GM15510 (cell line): ENCODE measurements around the gene CWC22.

Source experiments
- POLR2A ChIP-seq: IDR thresholded peaks from 3 replicates; pipeline ENCODE4 v1.6.1; 2011; ENCODE audit warnings: borderline replicate concordance; ENCODE audit not compliant: insufficient read length; ENCODE audit errors: extremely low read depth

Gene CWC22

DNA sequence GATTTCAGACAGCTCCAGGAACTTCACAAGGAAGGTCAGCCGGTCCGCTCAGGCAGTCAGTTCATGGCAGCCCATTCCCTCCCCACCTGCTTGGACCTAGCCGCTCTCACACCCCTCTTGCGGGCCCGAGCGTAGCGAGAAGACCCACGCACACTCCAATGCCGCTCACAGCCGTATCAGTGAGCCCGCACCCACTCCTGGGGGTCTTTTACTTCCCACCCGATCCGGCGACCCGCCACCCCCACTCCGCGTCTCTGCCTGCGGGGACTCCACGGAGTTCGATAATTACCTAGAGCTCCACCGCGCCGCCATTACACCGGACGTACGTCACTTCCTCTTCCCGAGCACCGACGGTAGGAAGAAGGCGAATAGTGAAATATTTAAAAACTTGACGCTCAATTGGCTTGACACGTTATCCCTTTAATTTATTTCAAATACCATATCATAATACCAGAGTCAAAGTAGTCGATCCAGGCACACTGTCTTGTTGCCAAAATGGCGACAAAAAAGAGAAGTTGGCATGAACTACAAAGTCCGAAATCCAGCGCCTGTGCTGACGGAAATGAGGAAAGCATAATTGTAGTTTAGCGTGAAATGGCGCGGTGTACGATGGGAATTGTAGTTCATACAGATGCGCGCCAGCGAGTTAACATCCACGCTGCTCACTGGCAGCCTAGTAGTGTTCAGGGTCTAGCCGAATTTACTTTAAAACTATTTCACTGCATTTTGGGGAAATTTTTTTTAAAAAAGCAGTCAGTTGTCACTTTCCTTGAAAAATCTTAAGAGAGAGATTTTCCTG lies at the start of gene CWC22:
TSS of gene CWC22 (minus strand) at position 517 of the 799 bp plus-strand sequence. CDS start 13,956 bp downstream, outside the sequence.
- TF ChIP-seq POLR2A, result peak; percentile 50

DNA sequence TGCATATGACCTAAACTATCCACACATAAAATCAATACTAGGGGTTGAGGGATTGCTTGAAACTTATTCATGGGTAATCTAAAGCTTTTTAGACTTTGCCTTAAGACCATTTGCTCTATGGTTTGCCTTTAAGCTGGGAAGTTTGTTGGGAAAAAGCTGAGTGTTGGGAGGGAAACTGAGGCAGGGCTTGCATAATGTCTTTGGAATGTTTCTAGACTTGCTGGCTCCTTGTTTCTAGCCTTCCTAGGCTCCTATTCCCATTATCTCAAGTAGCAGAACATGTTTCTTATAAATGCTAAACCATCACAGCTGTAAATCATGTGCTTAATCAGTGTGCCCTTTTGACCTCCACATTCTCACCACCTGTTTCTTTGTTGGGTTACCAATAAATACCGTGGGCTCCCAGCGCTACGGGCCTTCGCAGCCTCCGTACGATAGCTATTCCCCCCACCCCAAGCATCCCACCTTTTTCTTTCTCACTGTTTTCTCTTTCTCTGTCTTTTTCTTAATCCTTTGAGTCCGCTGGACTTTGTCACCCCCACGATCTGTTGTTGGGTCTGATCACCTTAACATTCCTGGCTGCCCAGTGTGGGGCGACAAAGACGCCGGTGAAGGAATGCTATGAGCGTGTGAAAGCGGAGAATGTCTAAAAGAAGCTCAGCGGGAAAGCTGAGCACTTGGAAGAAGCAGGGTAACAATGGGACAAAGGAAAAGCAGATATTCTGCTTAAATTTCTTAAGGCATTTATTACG lies 49.4 kb upstream of the CWC22 start:
- TF ChIP-seq POLR2A, result no peak

DNA sequence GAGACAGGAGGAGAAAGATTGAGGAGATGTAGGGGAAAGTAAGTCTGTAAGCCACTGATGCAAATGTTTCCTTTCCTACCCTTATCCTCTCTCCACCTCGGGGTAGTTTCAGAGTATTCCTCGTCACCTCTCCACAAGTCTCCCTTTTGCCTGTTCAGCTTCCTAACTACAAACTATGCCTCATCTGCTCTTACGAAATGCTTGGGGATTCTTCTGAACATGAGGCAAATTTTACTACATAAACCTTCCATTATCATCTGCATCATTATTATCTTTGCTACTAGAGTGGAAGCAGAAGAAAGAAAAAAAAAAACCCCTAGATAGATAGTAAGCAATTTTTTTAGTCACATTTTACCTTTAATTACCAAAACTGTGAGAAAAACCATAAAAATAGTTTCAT lies 43.1 kb upstream of the CWC22 start:
- no peak for TF ChIP-seq POLR2A

DNA sequence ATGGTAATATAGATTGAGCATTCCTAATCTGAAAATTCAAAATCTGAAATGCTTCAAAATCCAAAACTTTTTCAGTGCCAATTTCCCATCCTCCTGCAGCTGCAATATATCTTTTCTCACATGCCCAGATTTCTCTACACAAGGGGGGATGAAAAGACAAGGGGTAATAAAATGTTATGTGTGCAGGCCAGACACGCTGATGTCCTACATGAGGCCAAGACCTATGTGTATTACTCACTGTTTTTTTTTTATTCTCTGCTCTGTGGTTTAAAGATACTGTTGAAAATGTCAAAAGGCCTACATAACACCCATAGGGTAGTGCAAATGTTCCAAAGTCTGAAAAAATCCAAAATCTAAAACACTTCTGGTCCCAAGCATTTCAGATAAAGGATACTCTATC lies 41.2 kb upstream of the CWC22 start:
- TF ChIP-seq POLR2A, result no peak

DNA sequence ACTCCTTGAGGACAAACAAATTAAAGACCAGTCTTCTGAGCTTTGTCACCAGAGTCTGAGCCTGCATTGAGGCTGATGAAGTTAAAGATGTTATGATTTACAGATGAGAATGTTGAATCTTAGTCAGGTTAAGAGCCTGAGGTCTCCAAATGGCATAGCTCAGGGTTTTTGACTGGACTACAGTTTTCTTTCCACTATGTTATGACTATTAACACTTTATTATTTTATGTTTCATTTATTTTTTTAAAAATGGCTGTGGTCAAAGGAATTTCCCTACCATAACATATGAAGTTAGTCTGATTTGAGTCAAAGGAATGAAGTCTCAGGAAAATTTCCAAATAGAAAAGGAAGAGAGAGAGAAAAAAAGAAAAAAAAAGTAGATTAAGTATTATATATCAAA lies 39.7 kb upstream of the CWC22 start:
- TF ChIP-seq POLR2A, result no peak

DNA sequence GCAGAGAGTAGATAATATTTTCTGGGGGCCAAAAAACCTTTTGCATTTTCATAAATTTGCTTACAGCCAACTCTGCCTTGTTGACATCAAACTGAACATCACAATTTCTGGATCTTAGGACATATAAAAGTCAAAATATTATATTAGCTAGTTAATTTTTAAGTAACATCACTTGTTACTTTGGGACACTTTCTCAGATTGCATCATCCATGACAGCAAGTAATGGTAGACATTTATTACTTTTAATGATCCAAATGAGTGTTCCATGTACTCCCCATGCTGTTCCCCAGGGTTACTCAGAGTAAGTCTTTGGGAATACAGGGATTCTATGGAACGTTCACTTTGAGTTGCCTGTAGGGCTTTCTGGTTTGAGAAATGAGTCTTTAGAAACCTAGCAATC lies 39.1 kb upstream of the CWC22 start:
- no peak for TF ChIP-seq POLR2A

DNA sequence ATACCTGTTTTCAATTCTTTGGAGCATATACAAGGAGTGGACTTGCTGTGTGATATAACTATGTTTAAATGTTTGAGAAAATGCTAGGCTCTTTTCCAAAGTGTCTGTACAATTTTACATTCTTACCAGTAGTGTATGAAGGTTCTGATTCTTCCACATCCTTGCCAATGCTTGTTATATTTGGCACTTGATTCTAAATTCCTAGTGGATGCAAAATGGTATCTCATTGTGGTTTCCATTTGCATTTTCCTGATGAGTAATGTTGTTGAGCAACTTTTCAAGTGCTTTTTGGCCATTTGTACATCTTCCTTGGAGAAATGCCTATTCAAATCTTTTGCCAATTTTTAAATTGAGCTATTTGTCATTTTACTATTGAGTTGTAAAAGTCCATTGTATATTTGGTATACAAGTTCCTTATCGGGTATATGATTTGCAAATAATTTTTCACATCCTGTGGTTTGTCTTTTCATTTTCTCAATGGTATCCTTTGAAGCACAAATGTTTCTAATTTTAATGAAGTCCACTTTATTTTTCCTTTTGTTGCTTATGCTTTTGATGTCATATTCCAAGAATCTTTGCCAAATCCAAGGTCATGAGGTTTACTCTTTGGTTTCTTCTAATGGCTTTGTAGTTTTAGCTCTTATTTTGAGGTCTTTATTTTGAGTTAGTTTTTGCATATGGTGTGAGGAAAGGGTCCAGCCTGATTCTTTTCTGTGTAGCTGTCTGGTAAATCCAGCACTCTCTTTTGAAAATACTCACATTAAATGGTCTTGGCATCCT lies 33.2 kb upstream of the CWC22 start:
- no peak for TF ChIP-seq POLR2A

DNA sequence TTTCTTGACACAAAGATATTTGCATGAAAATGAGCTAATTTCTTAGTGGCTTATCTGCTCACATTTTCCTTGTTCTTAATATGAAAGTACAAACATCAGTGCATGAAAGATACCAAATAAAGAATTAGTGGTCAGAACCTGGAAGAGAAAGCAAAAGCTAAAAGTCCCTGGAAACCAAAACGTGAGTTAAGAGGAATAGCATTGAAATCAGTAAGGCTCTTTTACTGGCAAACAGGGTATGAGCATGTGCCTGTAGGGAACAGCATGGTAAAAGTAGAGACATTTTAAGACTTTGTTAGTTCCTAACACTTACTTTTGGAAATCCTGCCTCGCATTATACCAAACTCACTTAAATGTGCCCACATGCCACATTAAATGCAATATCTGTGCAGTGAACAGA lies 31.9 kb upstream of the CWC22 start:
- no peak for TF ChIP-seq POLR2A

DNA sequence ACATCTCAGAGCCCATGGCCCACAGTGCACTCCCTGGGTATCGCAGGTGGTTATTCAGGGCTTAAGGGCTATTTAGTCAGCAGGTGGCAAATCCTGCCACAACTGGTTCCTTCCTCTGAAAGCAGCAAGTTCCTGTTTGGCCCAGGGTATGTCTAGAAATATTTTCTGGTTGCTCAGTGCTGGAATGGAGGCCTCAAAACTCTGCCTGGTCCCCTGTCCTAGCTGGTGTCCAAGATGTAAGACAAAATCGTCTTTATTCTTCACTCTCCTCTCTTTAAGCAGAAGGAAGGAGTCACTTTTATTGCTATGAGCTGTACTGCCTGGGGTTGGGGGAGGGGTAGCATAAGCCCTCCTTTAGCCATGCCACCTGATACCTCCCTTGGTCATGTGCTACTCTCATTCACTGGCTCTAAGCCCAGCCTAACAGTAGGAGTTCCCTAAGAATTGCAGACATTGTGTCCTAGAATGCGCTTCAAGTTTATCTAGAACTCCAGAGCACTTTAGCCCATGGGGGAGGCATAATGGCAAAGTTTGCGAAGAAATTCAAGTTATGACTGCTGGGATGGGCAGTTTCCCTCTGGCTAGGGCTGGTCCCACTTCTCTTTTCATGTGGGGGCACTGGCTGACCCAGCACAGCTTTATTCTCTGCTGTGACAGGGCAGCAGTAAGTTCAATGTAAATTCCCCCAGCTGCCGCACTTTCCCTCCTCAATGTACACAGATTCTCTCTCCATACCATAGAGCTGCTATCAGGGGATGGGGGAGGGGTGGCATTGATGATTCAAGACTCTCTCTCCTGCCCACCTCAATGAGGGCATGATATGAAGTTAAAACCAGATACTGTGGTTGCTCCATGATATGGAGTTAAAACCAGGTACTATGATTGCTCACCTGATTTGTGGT lies 27.1 kb upstream of the CWC22 start:
- TF ChIP-seq POLR2A, result no peak

DNA sequence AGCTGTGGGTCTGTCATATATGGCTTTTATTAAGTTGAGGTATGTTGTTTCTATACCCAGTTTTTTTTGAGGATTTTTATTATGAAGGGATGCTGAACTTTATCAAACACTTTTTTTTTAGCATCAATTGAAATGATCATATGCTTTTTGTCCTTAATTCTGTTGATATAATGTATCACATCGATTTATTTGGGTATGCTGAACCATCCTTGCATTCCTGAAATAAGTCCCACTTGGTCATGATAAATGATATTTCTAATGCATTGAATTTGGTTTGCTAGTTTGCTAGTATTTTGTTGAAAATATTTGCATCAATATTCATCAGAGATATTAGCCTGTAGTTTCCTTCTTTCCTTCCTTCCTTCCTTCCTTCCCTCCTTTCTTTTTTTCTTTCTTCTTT lies 22.5 kb upstream of the CWC22 start:
- no peak for TF ChIP-seq POLR2A

DNA sequence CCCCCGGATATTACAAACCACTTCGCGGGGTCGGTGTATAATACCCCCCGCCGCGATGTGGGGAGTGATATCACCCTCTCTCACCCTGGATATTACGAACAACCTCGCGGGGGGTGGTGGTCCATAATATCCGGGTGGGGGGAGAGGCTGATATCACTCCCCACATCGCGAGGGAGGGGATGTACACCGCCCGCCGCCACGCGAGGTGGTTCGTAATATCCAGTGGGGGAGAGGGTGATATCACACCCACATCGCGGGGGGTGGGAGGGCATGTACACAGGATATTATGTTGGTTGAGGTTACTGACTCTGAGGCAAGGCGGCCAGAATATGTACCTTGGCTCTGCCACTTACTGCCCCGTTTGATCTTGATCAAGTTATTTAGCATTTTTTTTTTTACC lies 14.8 kb upstream of the CWC22 start:
- no peak for TF ChIP-seq POLR2A

DNA sequence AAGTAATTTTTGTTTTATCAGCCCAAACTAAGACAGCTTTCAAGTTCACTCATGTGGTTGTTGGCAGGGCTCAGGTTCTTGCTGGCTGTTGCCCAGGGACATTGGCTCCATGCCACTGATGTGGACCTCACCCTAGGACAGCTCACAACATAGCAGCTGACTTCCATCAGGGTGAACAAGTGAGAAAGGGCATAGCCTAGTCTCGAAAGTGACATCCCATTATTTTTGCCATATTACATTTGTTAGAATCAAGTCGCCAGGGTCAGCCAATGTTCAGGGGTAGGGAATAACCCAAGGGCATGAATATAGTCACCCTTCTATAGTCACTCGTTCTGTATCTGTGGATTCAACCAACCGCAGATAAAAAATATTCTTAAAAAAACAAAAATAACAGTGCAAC lies 10.7 kb upstream of the CWC22 start:
- TF ChIP-seq POLR2A, result no peak

DNA sequence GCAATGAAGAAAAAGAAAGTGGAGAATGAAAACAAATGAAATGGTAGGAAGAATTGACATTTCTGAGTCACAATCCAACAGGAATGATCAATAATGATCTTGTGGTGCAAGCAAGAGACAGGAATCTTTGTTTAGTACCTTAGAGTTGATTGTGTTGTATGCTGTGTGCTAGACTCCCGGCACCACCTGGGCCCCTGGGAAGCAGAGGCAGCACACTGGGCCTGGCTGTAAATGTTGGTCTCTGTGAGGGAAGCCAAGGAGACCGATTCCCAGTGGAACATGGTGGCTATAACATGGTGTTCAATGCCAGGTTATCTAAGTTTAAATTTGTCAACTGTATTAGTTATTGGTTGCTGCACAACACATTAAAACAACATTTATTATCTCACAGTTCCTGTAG lies 9.8 kb upstream of the CWC22 start:
- no peak for TF ChIP-seq POLR2A
